Hindlimb muscle (tissue), 1 donor: ENCODE measurements around the gene RLBP1. TPM values are rescaled to one million over a fixed set of nuclear protein-coding genes. Genes with fewer than 3 reads are reported as not detected.
A peak's percentile ranks its signal among the peaks of the same experiment; 100 is the strongest.
"Not testable (repeated sequence)": the region's sequence is repeated elsewhere in the genome, so short reads cannot be mapped to it uniquely, and the experiment has no call there.

Experiments used
- DNase-seq: peaks from one replicate; pipeline ENCODE4 v3.0.0-alpha.2; 2013
- polyA plus RNA-seq: library from polyadenylated mRNA; unstranded; fragments of 120-200 nt; gene quantifications from one replicate; pipeline ENCODE4 v1.2.1, GENCODE V29; 2013; ENCODE audit not compliant: insufficient read length

Gene RLBP1
- 0.30 TPM for polyA plus RNA-seq

DNA sequence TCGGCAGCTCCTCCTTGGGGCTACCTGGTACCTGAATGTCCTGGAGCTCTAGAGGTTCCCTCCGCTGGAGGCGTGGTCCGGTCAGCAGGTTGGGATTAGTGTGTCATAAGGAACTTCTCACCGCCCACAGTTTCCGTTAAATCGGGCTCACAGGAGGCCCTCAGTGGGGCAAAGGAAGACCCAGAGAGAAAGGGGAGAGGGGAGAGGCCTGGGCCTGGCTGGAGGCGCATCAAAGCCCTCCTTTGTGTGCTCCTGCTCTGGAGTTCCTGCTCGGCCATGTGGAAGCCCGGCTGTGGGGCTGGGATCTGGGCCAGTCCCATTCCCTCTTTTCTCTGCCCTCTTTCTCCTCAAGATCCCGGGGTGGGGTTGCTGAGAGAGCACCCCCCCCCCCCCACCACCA is at the start of gene RLBP1:
Gene RLBP1, minus strand, starts transcription at position 37 of the 400 bp plus-strand sequence. CDS start 2,604 bp downstream, outside the sequence.
- DNase-seq, result no peak

- not testable (repeated sequence) for DNase-seq
Observed at GRCh38 chr15:89250142-89250541, 28.8 kb upstream of the RLBP1 start.

DNA sequence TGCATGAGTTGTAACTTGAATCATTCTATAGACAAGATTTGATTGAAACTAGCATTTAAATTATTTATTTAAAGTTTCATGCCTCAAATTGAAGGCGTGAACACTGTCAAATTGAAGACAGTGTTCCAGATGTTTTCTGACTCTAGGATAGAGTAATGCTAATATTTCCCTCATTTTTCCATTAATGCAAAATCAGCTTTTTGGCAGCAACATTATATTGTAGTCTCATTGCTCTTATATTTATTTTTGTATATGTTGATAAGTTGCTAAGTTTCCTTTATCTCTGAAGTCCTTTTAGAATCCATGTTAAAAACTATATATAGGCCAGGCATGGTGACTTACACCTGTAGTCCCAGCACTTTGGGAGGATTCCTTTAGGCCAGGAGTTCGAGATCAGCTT is 27.2 kb upstream of the RLBP1 start:
- no peak for DNase-seq

- no peak for DNase-seq
Observed at GRCh38 chr15:89247446-89247845, 26.1 kb upstream of the RLBP1 start.

GRCh38 chr15:89244574-89244903 is 23.2 kb upstream of the RLBP1 start:
- no peak for DNase-seq

DNA sequence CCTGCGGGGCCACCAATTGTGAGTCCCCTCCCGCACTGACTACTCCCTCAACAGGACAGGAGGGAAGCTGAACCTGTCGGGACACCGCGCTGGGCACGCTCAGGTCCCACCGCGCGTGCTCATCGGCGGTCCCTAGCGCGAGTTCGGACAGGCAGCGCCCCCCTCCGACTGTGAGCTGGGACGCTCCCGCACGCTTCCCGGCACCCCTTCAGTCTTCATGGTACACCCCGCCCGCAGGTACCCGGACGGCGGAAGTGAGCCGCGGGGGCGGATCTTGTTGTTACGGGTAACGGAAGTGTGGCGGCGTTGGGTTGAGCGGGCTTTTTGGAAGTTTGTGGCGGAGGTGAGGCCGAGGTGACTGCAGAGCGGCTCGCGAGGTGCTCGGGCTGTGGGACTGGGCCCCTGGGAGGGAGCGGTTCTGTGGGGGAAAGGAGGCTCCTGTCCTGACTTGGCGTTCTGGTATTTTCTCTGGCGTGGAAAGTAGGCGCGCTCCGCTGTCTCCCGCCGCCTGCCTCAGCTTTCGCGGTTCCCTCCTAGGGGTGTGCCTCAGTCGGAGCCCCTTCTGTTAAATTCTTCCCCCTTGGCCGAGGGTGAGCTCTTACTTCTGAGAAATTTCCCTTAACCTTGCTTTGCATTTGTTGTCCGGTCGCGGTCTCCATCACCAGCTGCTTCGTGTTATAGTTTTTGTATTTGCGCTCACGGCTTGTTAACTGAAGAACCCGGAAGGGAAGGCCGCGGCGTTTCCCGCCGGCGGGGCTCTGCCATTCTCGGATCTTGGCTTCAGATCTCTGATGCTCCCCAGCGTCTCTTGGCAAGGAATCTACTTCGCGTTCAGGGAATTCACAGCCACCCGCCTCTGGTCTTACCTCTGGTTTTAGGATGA is 22.6 kb upstream of the RLBP1 start, which contains the start of gene FANCI:
Gene FANCI, plus strand, starts transcription at position 289 of the 883 bp plus-strand sequence. CDS start 3,669 bp downstream, outside the sequence.
- peak; percentile 95 for DNase-seq

DNA sequence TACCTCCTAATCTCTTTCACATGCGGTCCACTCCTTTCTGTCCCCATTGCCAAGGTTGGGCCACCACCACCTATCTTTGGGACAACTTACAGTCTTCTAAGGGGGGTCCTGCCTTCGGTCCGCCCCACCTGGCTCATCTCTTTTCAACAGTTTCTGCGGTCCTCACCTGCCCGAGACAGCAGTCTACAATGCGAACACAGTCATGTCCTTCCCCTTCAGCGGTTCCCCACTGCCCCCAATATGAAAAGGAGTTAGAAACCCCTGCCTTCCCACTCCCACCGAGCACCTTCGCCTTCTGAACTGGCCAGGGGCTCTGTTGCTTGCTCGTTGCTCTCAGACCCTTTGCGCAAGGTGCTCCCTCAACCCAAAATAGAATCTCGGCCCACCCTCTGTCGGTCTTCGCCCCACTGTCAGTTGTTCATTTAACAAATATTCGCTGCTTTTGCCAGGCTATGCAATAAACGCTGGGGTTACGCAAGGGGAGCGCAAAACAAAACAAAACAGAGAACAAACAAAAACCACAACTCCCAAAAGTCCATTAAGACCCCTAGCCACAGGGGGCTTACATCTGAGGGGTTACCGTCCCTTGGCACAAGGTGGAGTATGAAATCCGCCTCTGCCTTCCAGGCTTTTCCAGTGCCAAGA is 21.8 kb upstream of the RLBP1 start:
- no peak for DNase-seq

DNA sequence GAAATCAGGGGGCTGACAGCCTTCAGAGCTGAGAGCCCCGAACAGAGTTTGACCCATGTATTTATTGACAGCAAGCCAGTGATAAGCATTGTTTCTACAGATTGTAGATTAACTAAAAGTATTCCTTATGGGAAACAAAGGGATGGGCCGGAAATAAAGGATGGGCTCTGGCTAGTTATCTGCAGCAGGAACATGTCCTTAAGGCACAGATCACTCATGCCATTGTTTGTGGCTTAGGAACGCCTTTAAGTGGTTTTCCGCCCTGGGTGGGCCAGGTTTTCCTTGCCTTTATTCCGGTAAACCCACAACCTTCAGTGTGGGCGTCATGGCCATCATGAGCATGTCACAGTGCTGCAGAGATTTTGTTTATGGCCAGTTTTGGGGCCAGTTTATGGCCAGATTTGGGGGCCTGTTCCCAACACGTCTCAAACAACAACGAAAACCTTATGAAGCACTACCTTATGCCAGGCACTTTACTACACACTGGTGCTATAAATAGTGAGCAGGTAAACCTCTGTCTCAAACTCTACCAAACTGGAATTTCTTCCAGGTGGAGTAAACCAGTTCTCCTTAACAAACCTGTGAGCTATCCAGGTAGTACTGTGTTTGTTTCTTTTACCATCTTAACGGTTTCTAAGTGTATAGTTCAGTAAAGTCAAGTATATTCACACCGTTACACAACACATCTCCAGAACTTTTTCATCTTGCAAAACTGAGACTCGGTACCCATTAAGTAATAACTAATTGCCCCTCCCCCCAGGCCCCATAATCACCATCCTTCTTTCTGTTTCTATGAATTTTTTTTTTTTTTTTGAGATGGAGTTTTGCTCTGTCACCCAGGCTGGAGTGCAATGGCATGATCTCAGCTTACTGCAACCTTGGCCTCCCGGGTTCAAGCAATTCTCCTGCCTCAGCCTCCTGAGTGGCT is 18.8 kb upstream of the RLBP1 start:
- not testable (repeated sequence) for DNase-seq

GRCh38 chr15:89231832-89232231 is 10.5 kb upstream of the RLBP1 start:
- no peak for DNase-seq

GRCh38 chr15:89230277-89230676 is 8.9 kb upstream of the RLBP1 start:
- no peak for DNase-seq

DNA sequence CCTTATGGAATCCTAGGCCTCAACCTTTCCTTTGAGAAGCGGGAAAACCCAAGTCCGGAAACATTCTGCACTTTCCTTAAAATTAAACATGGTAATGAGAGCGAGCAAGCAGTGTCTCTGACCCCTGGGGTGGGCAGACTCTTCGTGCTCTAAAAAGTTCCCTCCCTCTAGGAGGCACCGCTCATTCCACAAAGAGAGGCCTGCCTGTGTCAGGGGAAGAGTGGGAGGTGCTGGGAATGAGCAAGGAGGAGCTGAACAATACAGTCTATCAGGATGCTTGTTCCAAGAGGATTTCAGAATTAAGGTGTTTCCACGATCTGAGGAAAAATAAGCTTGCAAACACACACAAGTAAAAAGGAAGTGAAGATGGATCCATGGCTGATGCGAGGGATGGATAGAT is 6.0 kb upstream of the RLBP1 start:
- no peak for DNase-seq

DNA sequence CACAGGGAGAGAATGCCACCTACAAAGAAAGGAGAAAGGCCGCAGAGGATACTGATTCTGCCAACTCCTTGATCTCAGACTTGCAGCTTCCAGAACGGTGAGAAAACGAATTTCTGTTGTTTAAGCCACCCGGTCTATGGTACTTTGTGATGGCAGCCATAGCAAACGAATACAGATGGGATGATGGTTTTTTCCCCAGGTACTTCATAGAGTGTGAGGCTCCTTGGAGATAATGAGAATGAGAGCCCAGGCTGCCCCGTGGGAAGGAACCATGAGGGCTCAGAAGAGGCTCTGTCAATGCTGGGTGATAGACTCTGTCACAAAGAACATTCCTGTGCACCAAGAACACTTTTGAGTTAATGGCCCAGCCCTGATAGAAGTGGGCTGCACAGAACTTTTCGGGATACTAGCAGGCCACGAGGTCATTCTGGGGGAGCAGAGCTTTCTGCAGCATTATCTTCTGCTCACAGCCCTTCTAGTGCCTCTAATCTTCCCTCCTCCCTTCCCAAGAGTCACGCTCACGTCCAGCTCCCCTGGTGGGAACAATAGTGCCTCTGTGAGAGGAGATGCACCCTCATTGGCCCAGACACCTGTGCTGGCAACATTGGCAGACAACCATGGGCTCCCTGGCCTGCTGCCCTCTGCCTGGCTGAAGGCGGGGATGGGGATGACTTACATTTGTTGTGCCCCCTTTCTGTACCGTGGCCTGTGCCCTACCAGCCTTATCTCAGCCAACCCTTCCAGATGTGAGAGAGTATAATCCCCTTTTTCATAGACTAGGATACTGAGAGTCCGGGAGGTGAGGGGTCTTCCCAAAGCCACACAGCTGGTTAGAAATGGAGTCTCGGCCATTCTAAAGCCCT is 5.2 kb upstream of the RLBP1 start:
- no peak for DNase-seq

DNA sequence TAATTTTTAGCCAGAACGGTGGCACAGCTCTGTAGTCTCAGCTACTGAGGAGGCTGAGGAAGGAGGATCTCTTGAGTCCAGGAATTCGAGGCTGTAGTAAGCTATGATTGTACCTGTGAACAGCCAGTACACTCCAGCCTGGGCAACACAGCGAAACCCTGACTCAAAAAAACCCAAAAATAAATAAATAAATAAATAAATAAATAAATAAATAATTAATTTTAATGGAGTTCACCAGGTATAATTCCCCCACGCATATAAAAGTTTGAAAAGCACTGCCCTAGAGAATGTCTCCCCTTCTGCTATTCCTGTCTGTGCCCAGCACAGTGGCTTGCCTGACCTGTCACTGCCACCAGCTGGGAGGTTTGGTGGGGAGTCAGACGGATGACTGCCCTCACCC is 4.2 kb upstream of the RLBP1 start:
- DNase-seq, result no peak

- no peak for DNase-seq
Observed at GRCh38 chr15:89218531-89218930, 2.8 kb downstream of the RLBP1 start.

DNA sequence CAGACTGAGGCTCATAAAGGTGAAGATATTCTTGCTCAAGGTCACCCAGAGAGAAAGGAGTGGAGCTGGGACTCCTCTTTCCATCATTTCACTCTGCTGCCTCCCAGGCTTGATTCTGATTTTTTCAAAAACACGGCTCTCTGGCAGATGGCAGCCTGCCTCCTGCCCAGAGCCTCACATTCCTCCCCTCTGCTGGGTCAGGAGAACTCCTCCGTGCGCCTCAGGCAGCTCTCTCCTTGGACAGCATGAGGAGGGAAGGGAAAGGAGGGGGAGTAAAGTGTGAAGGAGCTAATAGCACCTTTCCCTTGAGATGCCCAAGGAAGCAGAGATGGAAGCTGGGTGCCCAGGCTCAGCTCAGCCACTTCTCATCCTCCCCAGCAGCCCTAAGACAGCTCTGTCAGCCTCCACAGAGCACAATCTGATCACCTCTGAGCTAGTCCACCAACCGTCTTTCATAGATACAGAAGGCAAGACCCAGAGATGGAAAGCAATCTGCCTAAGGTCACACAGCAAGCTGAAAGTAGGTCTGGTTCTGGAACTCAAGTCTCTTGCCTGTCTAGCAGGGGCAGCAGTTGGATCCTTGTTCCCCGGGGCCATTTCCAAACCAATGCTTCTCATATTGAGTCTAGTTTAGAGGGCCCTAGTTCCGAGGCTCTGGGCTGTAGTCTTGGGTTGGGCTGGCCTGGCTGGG is 3.5 kb downstream of the RLBP1 start:
- DNase-seq, result no peak

GRCh38 chr15:89217031-89217430 is 4.3 kb downstream of the RLBP1 start:
- DNase-seq, result no peak

DNA sequence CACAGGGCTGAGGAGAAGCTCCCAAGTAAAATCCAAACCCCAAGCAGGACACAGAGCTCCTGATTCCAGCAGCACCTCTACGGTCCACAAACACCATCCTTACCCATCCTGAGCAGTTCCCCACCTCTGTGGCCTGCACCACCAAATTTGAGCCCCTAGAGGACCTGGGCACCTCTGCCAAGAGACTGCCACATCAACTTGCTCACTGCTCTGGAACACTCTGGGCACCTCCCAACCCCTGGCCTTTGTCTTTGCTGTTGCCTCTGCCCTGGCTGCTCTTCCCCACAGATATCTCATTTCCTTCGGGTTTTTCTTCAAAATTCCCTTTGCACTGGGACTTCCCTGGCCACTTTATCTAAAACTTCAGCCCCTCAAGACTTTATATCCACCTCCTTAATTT is 5.8 kb downstream of the RLBP1 start:
- no peak for DNase-seq

DNA sequence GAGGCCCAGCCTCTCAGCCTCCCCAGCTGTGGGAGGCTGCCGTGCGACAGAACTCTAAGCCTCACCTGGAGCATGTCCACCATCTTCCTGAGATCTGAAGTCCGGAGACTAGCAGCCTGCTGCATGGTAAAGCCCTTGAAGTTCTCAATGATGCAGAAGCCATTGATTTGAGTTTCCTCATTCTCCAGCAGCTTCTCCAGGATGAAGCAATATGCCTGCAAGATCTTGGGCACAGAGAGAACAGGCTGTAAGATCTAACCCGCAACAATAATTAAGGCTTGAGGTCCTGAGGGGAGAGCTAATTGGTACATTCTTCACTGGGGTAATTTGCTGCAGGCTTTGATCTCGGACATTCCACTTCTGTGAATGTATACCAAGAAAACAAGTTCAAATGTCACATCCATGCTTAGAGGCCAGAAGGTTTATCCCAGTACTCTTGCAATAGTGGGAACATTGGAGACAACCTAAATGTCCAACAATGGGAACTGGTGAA is 9.7 kb downstream of the RLBP1 start:
- no peak for DNase-seq

GRCh38 chr15:89209057-89209456 is 12.3 kb downstream of the RLBP1 start:
- DNase-seq, result no peak

- no peak for DNase-seq
Observed at GRCh38 chr15:89208256-89208655, 13.1 kb downstream of the RLBP1 start.

- DNase-seq, result peak; percentile 60
Observed at GRCh38 chr15:89206908-89207331, 14.5 kb downstream of the RLBP1 start.
